Right lobe of liver (tissue), 4 donors: ENCODE results near the gene MDP1.

ENCODE experiments used
- POLR2A ChIP-seq: fragments of 450-650 bp; IDR thresholded peaks from one replicate; pipeline ENCODE4 v1.6.1; 2017; ENCODE audit warnings: antibody characterized with exemption, mild to moderate bottlenecking
- TF ChIP-seq, protein P1 (sequence below), 4 donors: fragments of 200-600 bp in 3 of 4; fragments of 450-650 bp in 1 of 4; IDR thresholded peaks; one replicate each; pipeline versions ENCODE4 v1.5.1 to v1.8.0; 2016 to 2022; ENCODE audit warnings: antibody characterized with exemption in 4 of 4, mild to moderate bottlenecking in 2 of 4
- donor health status: DM: no; HTN: no; CAD: no.
- donor health status: DM: no; HTN: no; CAD: no.
- donor health status: DM: no; HTN: yes; CAD: no.

DNA sequence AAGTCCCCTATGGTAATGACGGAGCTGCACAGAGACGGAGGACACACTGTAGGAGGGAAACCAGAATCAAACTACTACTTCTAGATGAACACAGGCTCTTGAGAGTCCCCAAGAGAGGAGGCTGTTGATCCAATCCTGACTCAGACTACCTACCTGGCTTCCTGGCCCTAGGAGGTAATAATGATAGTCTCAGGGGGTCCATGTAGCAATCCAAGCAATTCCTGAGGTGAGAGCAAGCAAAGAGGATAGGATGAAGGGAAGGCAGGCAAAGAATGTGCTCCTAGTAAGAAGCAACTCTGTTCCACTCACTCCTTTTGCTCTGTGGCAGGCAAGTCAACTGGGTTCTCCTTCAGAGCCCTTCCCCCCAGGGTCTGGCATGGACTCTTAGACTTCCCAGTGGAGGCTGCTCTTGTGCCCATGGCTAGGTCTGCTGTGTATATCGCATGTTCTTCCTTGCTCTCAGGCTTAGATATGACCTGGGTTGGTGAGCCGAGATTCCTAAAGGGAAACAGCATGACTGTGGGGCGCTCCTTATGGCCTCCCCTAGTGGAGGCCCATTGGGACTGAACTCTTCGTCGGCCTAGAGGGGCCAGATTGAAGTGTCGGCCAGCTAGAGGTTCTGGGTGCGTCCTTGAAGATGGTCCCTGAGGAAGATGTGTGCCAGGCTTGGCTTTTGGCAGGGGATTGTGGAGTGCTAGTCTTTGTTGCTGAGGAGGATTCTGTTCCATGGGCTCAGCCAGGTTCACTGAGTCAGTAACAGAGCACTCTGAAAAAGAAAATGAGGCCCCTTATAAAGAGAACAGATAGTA lies 24.4 kb upstream of the MDP1 start:
- TF ChIP-seq, protein P1, sequence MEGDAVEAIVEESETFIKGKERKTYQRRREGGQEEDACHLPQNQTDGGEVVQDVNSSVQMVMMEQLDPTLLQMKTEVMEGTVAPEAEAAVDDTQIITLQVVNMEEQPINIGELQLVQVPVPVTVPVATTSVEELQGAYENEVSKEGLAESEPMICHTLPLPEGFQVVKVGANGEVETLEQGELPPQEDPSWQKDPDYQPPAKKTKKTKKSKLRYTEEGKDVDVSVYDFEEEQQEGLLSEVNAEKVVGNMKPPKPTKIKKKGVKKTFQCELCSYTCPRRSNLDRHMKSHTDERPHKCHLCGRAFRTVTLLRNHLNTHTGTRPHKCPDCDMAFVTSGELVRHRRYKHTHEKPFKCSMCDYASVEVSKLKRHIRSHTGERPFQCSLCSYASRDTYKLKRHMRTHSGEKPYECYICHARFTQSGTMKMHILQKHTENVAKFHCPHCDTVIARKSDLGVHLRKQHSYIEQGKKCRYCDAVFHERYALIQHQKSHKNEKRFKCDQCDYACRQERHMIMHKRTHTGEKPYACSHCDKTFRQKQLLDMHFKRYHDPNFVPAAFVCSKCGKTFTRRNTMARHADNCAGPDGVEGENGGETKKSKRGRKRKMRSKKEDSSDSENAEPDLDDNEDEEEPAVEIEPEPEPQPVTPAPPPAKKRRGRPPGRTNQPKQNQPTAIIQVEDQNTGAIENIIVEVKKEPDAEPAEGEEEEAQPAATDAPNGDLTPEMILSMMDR (IDR thresholded peaks at IDR 0.05): no peak
- TF ChIP-seq POLR2A: no peak
